Caki2 (cell line): Measurements from ENCODE around the gene CAPZA1. TPM values are rescaled to one million over a fixed set of nuclear protein-coding genes. Genes with fewer than 3 reads are reported as not detected.
A peak's percentile ranks its signal among the peaks of the same experiment; 100 is the strongest.

Source experiments
- DNase-seq: peaks from one replicate; pipeline ENCODE4 v3.0.0-alpha.2; 2015; ENCODE audit warnings: low read depth
- in situ Hi-C: cut with HindIII; loops from 2 replicates; pipeline ENCODE4 v1.10.0; 2016; ENCODE audit warnings: low sequenced_read_pairs, low pct_unique_long_range_greater_than_20kb, mixed read lengths
- total RNA-seq: library from RNA; depleted of rRNA; stranded (reverse); fragments of >200 nt; shearing (Covaris generic); gene quantifications from 2 replicates; pipeline ENCODE4 v1.2.3, GENCODE V29; 2014; ENCODE audit warnings: low replicate concordance

CAPZA1 gene
- total RNA-seq, 1 experiment from 2014 or later: 192 TPM

DNA sequence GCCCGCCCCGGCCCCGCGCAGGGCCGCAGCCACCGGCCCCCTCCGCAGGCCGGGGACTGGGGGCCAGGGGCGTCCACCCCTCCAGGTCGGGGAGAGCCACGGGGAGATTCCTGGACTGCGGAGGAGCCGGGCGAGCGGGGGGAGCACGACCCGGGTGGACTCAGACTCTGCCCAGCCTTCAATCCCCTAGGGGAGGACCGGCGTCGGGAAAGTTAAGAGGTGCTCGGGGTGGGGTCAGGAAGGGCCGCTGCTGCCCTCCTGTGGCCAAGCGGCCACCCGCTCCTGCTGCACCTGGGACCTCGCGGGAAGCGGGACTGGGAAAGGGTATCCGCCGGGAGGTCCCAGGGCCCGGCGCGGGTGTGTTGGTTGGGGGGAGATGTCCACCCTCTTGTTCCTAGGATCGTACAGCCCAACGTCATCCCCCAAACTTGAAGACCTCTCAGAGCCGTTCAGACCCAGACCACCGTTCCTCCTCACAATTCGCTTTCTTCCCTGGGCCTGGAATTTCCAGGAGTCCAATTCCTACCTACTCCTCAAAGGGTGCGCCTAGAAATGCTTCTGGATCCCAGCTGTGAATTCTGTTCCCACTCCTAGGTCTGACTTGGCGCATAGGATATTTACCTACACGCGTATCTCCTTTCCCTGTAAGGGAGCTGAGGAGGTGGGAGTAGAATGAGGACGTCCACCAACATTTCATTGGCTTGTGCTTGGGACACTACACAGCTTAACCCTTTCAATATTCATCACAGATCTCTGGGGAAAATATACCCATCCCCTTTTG lies 87.8 kb downstream of the CAPZA1 start:
- peak; percentile 85 for DNase-seq
- in situ Hi-C loops: no loop called here

DNA sequence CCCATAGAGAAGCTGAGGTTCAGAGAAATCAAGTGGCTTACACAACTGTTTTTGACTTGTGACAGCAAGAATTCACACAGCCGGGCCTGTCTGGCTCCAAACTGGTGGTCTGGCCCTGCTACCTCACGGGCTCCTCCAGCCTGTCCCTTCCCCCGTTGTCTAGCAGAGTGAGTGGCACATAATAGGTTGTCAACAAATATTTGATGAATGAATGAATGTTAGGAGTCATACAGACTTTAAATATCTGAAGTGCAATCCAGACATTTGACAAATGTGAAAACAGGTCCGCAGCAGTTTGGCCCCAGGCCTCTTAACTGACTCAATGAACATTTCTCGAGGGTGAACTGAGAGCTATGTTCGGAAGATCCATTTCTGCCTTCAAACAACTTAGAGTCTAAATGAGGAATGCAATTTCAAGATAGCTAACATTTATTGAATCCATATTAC lies 88.4 kb downstream of the CAPZA1 start:
- no peak for DNase-seq
- in situ Hi-C loops: no loop called here

DNA sequence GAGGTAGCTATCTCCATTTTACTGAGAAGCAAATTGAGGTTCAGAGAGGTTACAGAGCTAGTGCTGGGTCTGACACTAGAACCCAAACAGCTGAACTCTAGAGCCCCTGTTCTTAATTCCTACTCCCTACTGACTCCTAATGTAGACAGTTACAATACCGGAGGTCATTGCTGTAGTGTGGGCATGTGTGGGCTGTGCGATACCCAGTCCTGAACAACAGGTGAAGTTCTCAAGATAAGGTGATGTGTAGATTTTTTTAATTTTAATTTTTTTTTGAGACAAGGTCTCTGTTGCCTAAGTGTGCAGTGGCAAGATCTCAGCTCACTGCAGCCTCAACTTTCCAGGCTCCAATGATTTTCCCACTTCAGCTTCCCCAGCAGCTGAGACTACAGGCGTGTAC lies 88.9 kb downstream of the CAPZA1 start:
- DNase-seq: no peak
- in situ Hi-C loops: no loop called here

GRCh38 chr1:112710159-112710558 lies 90.5 kb downstream of the CAPZA1 start:
- in situ Hi-C loops: no loop called here
- DNase-seq: no peak

DNA sequence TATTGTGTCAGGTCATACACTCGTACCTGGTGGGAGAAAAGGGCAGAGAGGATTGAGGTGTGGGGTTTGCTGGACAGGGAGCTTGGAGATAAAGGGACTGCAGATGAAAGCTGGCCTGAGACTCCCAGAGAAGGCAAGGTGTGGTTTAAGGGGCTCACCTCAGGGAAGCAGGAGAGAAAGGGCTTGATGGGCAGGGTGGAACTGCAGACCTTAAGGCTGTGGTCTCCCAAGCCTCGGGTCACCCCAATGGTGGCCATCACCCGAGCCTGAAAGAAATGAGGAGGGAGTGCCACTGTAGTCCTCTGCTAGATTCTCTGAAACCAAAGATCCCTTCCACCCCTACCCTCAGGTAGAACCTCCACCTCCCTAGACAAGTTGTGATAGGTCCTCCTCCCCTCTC lies 91.0 kb downstream of the CAPZA1 start:
- in situ Hi-C loops: no loop called here
- DNase-seq: no peak

DNA sequence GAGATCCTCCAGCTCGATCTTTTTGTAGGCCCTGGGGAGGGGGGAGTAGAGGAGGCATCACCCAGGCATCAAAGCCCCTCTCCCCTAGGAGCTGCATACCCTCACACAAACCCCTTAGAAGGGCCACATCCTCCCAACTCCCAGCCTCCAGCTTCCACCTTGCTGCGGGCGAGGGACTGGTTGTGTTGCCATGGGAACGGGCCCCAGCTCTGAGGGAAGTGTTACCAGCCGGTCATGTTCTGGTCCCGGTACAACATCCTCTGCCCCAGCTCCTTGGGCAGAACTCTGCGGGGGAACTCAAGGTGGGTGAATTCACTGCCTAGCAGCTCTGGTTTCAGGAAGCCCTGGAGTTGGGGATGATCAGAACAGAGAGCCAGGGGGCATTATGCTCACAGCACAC lies 91.4 kb downstream of the CAPZA1 start:
- no peak for DNase-seq
- in situ Hi-C loops: no loop called here

DNA sequence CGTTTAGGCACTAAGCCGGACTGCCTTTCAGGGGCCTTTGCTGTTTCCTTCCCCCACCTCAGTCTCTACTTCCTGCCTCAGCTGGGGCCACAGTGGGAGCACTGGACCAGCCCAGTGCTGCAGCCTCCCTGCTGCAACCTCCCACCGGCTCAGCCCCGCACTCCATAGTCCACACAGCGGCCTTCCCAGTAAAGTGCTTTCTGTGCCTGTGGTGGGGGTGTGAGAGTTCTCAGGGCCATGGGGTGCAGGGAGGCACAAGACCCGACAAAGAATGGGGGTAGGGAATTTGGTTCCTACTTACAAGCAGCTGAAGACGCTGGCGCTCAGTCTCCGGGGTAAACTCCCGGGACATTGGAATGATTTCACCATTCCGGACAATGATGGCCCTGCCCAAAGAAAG lies 92.0 kb downstream of the CAPZA1 start:
- no peak for DNase-seq
- in situ Hi-C loops: no loop called here

GRCh38 chr1:112712191-112712590 lies 92.6 kb downstream of the CAPZA1 start:
- DNase-seq: no peak
- in situ Hi-C loops: no loop called here

- in situ Hi-C loops: no loop called here
- DNase-seq: no peak
Observed at GRCh38 chr1:112712701-112713128, 93.1 kb downstream of the CAPZA1 start.

DNA sequence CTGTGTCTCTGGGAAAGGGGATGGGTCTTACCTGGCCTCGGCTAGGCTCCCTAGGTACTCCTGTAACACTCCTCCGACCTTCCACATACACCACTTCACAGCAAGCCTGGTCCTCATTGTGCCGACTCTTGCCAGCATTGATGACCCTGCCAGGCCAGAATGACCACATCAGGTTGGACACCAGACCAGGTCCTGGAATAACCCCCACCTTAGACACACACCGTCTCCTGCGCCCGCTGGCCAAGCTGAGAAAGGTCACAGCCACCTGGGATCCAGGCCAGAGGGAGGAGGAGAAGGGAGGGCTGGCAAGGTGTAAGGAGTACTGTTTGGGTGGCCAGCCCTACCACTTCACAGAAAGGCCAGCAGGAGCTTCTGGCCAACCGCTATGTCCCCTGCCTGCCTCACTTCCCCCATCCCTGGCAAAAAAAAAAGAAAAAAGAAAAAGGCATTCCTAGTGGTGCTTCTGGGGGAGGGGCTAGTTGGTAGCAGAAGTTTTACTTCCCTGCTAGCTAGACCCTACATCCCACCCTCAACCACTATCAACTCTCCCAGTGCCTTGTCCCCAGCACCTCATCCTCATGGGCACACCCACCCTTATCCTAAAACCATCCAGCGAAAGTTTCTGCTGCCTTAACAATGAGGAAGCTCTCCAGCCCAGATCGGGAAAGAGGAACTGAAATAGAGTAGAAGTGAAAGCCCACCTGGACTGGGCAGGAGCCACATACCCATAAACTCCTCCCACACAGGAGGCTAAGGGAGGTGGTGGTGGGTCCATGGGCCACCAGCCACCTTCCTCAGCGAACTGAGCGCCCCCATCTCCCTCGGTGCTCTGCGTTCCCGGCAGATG lies 94.1 kb downstream of the CAPZA1 start:
- in situ Hi-C loops: no loop called here

DNA sequence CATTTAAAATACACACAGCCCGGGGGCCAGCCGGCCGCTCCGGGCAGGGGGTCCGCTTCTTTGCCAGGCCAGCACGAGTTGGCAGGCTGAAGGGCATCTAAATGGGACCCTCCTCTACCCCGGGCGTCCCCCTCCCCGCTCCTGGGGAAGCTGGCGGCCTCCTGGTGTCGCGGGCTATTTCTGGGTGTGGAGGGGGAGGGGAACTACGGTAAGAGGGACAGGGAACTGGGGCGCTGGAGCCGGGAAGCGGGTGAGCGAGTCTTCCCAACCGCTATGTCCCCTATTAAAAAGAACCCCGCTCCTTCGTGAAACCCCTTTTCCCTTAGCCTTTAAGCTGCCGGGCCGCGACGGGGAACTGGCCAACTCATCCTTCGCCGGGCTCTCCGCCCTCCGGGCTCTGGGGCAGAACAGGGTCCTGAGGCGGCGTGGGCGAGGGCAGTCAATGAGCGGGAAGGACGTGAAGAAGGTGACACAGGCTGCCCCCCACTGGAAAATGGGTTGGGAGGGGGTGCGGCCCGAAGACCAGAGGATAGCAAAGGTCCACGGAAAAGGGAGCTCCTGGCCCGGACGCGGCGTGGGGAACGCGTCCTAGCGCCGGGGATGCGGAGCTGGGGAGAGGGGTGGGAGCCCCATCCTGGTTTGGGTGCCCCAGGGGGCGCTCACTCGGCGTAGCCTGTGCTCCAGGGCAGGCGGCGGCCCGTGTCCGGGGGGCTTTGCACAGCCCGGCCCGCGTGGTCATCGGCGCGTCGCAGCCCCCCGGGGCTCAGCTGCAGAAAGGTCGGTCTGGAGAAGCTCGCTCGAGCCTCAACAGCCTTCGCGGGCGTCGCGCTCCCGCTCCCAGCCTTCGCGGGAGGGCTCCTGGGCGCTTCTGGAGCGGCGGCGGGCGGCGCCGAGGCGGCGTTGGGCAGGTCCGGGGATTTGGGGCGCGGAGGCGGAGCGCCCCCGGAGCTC lies 95.0 kb downstream of the CAPZA1 start:
- in situ Hi-C loops: no loop called here
- peak; percentile 47 for DNase-seq

More for the DNA sequence above, 94.1 kb downstream of the CAPZA1 start:
- no peak for DNase-seq

- in situ Hi-C loops: no loop called here
- DNase-seq: peak; percentile 92
Observed at GRCh38 chr1:112715264-112716053, 95.8 kb downstream of the CAPZA1 start, which contains the start of gene PPM1J. PPM1J (minus strand) TSS chr1:112715332; CDS start chr1:112715301, 31 bp downstream.

DNA sequence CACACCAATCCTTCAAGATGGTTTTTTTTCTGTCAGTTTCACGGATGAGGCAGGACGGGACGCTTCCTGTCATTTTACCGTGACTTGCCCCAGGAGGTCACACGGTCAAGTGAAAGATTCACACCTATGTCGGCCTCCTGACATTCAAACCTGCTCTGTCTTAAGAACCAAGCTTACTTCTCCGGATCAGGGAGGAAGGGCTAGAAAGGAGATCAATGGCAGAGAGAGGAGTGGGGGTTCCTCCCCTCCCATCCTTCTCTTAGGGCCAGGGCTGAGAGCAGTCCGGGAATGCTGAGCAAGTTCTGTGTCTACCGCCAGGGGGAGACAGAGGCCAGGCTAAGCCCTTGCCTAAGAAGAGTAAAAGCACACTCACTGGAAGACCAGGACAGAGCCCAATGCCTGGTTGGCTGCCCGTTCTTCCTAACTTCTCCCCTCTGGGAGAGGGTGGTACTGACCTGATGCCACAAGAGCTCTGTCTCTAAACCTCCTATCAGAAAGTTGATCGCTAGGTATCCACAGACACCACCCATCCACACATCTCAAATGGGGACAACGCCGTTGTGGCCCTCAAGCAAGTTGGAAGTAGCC lies 96.6 kb downstream of the CAPZA1 start:
- peak; percentile 81 for DNase-seq
- in situ Hi-C loops: no loop called here

GRCh38 chr1:112717263-112717873 lies 97.7 kb downstream of the CAPZA1 start:
- in situ Hi-C loops: no loop called here
- no peak for DNase-seq

- peak; percentile 56 for DNase-seq
- in situ Hi-C loops: no loop called here
Observed at GRCh38 chr1:112718691-112719418, 99.2 kb downstream of the CAPZA1 start.

- no peak for DNase-seq
- in situ Hi-C loops: no loop called here
Observed at GRCh38 chr1:112719706-112720105, 100.1 kb downstream of the CAPZA1 start.
